ENCODE measurements around the gene ANKFN1.

The ANKFN1 gene

DNA sequence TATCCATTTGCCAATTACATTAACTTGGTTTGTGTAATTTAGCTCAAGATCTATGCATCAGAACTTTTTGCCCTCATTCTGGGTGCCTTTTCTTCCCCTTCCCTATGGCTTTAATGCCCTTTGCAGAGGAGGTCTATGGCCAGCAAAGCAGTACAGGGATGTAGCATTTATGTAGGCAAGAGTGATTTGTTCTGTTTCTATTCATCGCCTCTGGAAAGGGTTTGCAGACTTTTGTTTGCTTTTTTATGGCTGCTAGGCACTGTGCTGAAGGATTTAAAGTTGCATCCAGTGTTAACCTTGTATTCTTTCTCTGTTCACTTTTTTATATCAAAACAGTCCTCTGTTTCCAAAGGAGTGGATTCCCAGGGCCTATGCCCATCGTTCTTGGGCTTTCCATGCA lies 78.0 kb downstream of the ANKFN1 start:
- no peak for DNase-seq (ENCODE audit: extremely low read depth, insufficient read length)
- no peaks in the 10 kb centered on the region for H3K36me3 ChIP-seq (ENCODE audit: control insufficient read depth, insufficient read depth, low read length)
- no peak overlapping the region for H3K4me3 ChIP-seq (replicated peaks; ENCODE audit: low read depth, low read length)
- TF ChIP-seq, protein P1, sequence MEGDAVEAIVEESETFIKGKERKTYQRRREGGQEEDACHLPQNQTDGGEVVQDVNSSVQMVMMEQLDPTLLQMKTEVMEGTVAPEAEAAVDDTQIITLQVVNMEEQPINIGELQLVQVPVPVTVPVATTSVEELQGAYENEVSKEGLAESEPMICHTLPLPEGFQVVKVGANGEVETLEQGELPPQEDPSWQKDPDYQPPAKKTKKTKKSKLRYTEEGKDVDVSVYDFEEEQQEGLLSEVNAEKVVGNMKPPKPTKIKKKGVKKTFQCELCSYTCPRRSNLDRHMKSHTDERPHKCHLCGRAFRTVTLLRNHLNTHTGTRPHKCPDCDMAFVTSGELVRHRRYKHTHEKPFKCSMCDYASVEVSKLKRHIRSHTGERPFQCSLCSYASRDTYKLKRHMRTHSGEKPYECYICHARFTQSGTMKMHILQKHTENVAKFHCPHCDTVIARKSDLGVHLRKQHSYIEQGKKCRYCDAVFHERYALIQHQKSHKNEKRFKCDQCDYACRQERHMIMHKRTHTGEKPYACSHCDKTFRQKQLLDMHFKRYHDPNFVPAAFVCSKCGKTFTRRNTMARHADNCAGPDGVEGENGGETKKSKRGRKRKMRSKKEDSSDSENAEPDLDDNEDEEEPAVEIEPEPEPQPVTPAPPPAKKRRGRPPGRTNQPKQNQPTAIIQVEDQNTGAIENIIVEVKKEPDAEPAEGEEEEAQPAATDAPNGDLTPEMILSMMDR (IDR thresholded peaks at IDR 0.05; ENCODE audit: insufficient read depth, low read length, poor library complexity, severe bottlenecking), result no peak
- H3K27me3 ChIP-seq (replicated peaks; ENCODE audit: control insufficient read depth, insufficient read depth, low read length), result no peaks in the 10 kb centered on the region

DNA sequence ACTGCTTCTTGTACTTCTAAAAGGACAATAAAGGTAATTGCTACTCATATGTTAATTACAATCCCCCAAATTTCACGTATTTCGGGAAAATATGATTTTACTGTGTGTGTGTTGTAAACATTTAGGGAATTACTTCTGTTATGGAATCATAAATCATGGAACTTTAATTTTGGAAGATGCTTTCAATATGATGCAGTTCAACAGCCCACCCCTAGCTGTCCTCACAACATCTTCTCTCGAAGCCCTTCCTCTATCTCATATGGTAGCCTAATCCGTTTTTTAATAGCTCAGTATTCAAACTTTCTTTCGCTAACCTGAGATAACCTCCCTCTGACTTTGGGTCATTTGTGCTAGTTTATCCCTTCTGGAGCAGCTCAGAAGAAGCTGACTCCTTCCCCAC lies 78.4 kb downstream of the ANKFN1 start:
- TF ChIP-seq, protein P1 (IDR thresholded peaks at IDR 0.05; ENCODE audit: insufficient read depth, low read length, poor library complexity, severe bottlenecking), result no peak
- Histone ChIP-seq H3K27me3 (replicated peaks; ENCODE audit: control insufficient read depth, insufficient read depth, low read length) (no peaks in the 10 kb centered on the region), H3K4me3 (replicated peaks; ENCODE audit: low read depth, low read length) (no peak overlapping the region), H3K36me3 (ENCODE audit: control insufficient read depth, insufficient read depth, low read length) (no peaks in the 10 kb centered on the region)
- no peak for DNase-seq (ENCODE audit: extremely low read depth, insufficient read length)

DNA sequence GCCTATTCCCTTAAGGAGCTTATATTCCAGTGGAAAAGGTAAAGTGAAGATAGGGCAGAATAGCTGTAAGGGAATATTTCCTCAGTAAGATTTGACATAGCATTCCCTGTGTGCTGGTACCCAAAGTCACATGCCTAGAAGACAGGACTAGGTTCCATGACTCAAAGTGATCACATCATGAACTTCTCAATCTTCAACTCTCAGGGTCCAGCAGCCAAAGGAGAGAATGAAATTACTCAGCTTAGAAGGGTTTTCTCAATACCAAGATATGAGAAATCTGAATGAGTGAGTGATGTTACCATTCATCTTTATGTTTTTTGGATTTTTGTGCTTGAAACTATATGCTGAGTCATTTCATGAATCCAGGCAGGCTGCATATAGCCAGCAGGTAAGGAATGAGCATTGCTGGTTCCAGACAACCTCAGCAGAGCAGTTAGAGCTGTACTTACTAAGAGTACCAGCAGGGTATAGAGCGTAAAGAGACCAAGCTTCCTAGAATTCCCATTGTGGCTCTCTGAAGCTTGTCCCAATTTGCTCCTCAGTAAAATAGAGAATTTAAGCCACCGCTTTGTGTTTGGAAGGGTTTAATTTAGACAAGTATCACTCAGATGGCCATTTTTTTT lies 91.1 kb downstream of the ANKFN1 start:
- TF ChIP-seq, protein P1 (IDR thresholded peaks at IDR 0.05; ENCODE audit: insufficient read depth, low read length, poor library complexity, severe bottlenecking), result no peak

DNA sequence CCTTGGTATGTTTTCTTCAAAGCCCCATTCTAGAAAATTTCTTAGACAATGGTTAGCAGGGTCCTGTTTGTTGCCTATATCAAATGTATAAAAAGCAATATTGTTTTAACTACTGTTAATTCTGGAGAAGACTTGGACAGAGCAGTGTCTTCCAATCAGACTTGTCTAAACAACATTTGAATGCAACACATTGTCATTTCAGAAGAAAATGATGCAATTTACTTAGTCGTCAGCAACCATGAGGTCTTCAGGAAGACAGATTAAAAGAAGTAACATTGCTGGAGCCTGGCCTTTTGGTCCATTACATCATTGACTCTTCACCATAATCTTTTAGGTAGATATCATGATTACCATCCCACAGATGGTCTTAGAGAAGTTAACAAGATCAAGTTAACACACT lies 94.5 kb downstream of the ANKFN1 start:
- H3K4me3 ChIP-seq (replicated peaks; ENCODE audit: low read depth, low read length), result no peak overlapping the region
- no peak for DNase-seq (ENCODE audit: extremely low read depth, insufficient read length)
- no peaks in the 10 kb centered on the region for H3K27me3 ChIP-seq (replicated peaks; ENCODE audit: control insufficient read depth, insufficient read depth, low read length)
- TF ChIP-seq, protein P1 (IDR thresholded peaks at IDR 0.05; ENCODE audit: insufficient read depth, low read length, poor library complexity, severe bottlenecking), result no peak
- no peaks in the 10 kb centered on the region for H3K36me3 ChIP-seq (ENCODE audit: control insufficient read depth, insufficient read depth, low read length)

More for the DNA sequence above, 91.1 kb downstream of the ANKFN1 start:
- no peaks in the 10 kb centered on the region for H3K27me3 ChIP-seq (replicated peaks; ENCODE audit: control insufficient read depth, insufficient read depth, low read length)
- no peak overlapping the region for H3K4me3 ChIP-seq (replicated peaks; ENCODE audit: low read depth, low read length)
- H3K36me3 ChIP-seq (ENCODE audit: control insufficient read depth, insufficient read depth, low read length), result no peaks in the 10 kb centered on the region
- DNase-seq (ENCODE audit: extremely low read depth, insufficient read length), result no peak

DNA sequence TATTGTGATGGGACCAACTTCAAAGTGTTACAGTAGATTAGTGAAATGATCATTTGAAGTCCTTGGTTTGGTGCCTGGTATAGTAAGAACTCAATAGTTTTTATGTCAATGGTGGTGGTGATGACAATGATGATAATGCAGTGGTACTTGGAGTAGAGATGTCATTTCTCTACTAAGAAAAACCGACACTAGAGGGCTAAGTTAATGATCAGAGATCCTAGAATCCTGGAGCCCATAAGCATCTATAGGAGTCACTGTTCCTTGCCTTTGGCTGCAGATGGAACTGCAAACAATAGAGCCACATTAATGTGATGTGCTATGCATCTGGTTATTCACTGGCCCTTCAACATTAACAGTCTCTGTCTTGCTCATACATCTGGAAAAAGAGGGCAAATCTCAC lies 103.8 kb downstream of the ANKFN1 start:
- TF ChIP-seq, protein P1 (IDR thresholded peaks at IDR 0.05; ENCODE audit: insufficient read depth, low read length, poor library complexity, severe bottlenecking), result no peak
- H3K4me3 ChIP-seq (replicated peaks; ENCODE audit: low read depth, low read length), result no peak overlapping the region
- DNase-seq (ENCODE audit: extremely low read depth, insufficient read length), result no peak
- no peaks in the 10 kb centered on the region for H3K36me3 ChIP-seq (ENCODE audit: control insufficient read depth, insufficient read depth, low read length)
- no peaks in the 10 kb centered on the region for H3K27me3 ChIP-seq (replicated peaks; ENCODE audit: control insufficient read depth, insufficient read depth, low read length)

Measured in GM06990 (cell line).